Gastroesophageal sphincter (tissue), 3 donors: ENCODE measurements around the gene TTC7B.

ENCODE experiments used
- CTCF ChIP-seq, 4 experiments: fragments of 200-600 bp in 2 of 4; fragments of 450-650 bp in 2 of 4; sonication (generic) in 1 of 4; IDR thresholded peaks; one replicate each; pipeline ENCODE4 v1.5.1; 2017 to 2019; ENCODE audit warnings: antibody characterized with exemption in 4 of 4, mild to moderate bottlenecking in 2 of 4, moderate library complexity in 2 of 4
- EP300 ChIP-seq: sonication (generic); formaldehyde crosslinking; IDR thresholded peaks from one replicate; pipeline ENCODE4 v1.6.1; 2017; ENCODE audit warnings: antibody characterized with exemption, mild to moderate bottlenecking
- POLR2A ChIP-seq, 2 donors: fragments of 450-650 bp; IDR thresholded peaks; one replicate each; pipeline ENCODE4 v1.6.1; 2017; ENCODE audit warnings: antibody characterized with exemption in 2 of 2, mild to moderate bottlenecking in 2 of 2, moderate library complexity in 1 of 2

DNA sequence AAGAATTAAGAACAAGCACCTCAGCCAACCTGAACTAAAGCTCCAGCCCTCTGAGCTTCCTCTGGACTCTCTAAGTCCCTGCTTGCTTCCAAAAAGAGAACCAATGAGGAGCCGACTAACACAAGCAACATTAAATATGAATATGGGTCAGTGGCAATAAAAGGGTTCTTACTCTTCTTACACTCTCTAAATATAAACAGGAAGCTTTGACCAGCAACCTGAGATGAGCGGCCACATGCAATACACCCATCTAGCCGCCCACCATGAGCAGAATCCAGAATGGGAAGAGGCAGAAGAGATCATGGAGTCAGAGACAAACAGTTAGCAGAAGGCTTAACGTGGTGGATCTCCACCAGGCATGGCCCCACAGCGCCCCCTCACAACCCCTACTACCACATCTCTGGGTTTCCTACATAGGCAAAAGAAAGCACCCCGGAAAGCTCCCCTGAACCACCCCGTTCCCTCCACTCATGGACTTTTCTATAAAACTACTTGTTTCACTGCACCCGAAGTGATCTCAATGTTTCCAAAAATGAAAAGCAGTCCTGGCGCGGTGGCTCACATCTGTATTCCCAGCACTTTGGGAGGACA lies 59.4 kb downstream of the TTC7B start:
- TF ChIP-seq CTCF (IDR thresholded peaks at IDR 0.05) (no peak), POLR2A (IDR thresholded peaks at IDR 0.05) (no peak), EP300 (no peak)
